NK-92 treated with Interleukin-12 subunit alpha and Interleukin-12 subunit beta, amount 100 ng/mL, for 24 hours (cell line): ENCODE data around the gene SRRM4.

Source experiments
- DNase-seq: peaks from one replicate; lab custom pipeline; 2025; lab: John Stamatoyannopoulos, UW

SRRM4 gene

GRCh38 chr12:119171291-119171690 lies 189.9 kb downstream of the SRRM4 start:
- DNase-seq = no peak

DNA sequence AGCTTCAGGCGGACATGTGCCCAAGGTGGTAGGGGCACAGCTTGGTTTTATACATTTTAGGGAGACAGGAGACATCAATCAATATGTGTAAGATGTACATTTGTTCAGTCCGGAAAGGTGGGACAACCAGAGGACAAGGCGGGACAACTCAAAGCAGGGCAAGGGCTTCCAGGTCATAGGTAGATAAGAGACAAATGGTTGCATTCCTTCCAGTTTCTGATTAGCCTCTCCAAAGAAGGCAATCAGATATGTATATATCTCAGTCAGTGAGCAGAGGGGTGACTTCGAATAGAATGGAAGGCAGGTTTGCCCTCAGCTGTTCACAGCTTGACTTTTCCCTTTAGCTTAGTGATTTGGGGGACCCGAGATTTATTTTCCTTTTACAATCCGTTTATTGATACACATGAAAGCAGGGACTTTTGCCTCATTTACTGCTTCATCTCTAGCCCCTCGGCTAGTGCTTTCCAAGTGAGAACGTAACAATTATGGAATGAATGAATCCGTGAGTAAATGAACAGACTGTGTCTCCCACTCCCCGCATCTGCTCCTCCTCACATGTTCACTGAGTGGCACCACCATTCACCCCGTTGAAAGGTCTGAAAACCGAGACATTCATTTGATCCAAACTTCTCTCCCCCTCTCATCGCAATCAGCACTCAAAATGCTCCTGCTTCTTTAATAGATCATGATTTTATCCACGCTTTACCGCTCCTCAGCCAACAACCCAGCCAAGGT lies 190.5 kb downstream of the SRRM4 start:
- DNase-seq = no peak

DNA sequence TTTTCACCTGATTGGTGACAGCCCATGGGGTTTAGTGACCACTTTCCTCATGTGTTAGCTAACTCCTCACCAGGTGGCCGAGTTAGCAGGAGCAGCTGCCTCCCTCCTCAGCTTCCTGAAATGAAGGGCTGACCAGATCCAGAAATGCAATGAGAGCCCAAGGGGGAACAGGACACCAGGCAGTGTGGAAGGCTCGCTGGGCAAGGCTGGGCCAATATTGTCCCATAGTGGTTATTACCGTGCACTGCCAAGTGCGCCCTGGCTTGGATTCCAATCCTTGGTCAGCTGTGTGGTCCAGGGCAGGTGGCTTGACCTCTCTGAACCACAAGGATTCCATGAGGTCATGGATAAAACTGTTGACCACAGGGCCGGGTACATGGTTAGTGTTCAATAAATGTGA lies 193.7 kb downstream of the SRRM4 start:
- no peak for DNase-seq

DNA sequence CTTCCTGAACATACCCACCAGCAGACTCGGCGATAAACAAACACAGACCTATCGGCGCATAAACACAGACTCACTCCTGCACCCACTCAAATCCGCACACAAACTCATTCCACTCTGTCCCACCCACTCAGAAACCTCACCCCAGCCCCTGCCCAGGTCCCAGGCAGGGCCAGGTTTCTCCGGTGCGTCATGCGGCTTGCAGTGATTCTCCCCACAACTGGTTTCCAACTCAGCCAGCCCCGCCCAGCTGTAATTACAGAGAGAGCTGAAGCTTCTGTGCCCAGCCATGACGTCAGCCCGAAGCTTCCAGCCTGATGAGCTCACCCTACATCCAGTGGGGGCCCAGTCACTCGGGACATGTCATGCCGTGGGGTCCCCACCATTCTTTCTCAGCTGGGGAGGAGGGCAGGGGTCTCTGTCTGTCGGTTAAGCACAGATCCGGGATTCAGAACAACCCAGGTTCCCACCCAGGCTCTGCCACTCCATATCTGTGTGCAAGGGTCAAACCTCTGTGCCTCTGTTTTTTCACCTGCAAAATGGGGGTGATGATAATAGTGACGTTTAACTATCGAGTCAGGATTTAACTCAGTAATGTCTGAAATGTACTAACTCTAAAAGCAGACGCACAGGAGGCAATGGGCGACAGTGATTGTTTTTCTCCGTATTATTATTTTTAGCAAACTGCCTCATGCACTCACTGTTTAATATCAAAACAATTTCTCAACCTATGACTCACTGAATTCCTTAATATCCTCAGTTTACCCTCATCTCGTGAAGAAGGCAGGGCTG lies 195.1 kb downstream of the SRRM4 start:
- no peak for DNase-seq

GRCh38 chr12:119177056-119177325 lies 195.7 kb downstream of the SRRM4 start:
- DNase-seq = no peak

DNA sequence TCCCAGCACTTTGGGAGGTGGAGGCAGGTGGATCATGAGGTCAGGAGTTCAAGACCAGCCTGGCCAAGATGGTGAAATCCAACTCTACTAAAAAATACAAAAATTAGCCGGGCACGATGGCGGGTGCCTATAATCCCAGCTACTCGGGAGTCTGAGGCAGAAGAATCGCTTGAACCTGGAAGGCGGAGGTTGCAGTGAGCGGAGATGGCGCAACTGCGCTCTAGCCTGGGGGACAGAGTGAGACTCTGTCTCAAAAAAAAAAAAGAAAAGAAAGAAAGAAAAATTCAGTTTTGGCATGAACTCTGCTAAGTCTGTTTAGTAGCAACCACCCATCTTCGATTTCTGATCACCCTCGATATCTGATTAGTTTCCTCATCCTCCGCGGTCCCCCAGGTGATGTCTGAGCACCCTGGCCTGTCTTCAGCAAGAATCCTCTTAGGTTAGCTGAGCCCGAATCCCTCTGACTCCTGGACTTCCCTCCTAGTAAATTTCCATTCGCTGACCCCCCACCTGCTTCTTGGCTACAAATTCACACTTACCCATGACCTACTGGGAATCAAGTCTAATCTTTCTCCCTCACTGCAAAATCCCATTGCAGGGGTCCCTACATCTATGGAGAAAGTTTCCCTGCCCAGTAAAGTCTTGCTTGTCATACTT lies 196.5 kb downstream of the SRRM4 start:
- DNase-seq = no peak

DNA sequence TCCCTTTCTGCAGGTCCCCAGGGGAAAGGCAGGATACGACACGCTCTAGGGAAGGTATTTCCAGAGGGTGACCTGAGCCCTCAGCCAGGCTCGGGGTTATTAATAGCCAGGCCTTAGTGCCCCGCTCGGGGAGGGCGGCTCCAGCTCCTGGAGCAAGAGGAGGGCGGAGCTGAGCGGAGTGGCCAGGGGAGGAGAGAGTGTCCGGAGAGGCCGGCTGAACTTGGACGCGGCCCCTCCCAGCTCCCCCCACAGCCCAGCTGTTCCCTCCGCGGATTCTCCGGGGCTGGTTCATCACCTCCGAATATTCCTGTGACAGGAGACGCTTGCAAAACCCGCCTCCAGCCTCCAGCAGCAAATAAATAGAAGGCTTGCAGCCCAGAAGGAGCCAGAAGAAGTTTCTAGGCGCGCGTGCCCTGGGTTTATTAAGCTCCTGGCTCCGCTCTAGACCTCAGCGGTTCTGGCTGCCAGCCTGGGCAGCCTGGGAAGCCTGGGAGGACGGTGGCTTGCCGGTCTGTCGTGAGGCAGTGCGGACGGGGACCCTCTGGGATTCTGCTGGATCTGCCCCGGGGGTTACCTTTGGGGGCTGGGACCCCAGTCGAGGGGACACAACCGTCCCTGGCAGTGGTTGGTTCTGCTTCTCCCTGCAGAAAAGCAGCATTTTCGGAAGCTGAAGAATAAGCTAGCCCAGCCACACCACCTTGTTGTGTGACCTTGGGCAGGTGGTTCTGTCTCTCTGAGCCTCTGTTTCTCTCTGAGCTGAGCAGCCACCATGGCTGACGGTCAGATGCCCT lies 197.4 kb downstream of the SRRM4 start, which contains the start of gene HSPB8:
HSPB8 (plus strand) TSS at position 388 of the 791 bp plus-strand sequence; CDS start at position 770, 382 bp downstream.
- DNase-seq = no peak

- DNase-seq = no peak
Measured at GRCh38 chr12:119179335-119180021, 198.1 kb downstream of the SRRM4 start.

DNA sequence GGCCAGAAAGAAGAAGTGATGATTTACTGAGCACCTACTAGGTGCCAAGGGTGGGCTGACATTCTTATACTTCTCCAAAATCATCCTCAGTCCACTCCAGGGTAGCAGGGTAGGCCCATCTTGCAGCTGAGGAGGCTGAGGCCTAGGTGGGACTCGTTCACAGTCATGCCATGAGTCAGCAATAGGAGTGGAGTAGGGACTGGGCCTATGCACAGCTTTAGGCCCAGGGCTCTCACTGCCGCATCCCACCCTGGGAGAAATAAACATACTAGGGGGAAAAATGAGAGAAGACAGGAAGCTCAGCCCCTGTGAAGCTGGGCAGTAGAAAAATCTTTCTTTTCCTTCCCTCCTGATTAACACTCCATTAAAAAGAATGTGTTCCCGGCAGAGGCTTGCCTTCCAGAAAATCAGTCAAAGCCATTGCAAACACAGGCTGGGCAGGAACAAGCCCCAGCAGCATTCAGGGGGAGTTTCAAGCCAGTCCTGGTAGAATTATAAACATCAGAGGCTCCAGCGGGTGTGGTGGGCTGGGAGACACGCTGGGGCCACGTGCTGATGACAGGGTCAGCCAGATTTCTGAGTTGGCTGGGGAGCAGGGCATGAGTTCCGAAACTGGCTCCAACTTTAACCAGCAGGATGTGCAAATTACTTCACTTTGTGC lies 199.2 kb downstream of the SRRM4 start:
- DNase-seq = no peak

- no peak for DNase-seq
Measured at GRCh38 chr12:119181202-119181601, 199.9 kb downstream of the SRRM4 start.

- DNase-seq = no peak
Measured at GRCh38 chr12:119181944-119182343, 200.6 kb downstream of the SRRM4 start.

- no peak for DNase-seq
Measured at GRCh38 chr12:119182701-119183493, 201.6 kb downstream of the SRRM4 start.

DNA sequence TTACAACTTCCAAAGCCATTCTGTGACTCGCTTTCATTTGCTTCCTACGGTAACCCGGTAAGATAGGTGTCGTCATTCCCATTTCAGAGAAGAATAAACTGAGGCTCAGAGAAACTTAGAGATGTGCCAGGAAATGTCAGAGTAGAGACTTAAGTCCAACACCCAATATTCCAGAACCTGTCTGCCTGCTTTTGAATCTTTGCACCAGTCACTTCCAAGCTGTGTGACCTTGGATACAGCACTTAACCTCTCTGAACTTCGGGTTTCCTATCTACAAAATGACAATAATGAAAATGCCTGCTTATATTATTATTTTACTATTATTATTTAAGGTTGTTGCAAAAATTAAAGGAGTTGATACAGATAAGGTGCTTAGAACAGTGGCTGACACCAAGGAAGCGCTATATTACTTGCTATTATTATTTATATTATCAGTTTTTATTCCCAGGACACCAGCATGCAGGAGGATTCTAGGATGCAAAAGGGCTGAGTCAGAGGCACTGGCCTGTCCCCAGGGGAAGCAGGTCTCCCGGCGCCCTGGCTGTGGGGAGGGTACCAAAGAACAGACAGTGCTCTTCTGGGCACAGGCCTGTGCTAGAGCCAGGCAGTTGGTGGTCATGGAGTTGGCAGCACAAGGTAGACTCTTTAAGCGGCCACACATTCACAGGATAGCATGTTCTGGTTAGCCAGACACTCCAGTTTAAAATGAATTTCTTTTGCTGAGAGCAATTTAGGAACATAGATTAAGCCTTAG lies 202.8 kb downstream of the SRRM4 start:
- no peak for DNase-seq

GRCh38 chr12:119195256-119195655 lies 213.9 kb downstream of the SRRM4 start:
- no peak for DNase-seq

- no peak for DNase-seq
Measured at GRCh38 chr12:119198440-119198839, 217.1 kb downstream of the SRRM4 start.

DNA sequence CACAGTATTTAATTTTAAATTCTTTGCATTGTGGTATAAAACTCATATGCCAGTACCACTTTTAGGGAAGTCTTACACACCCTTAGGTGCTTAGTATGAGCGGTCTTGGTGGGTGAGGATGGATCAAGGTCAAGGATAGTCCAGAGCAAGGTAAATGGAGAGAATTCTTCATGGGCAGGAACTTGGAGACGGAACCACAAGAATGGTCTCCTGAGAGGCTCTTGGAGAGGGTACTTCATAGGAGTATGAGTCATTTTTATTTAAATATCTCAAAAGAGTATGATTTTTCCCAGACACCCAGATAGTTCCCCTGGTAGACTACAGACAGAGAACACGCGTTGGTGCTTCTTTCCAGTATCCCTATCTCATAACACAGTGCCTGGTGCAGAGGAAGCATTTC lies 219.3 kb downstream of the SRRM4 start:
- no peak for DNase-seq

DNA sequence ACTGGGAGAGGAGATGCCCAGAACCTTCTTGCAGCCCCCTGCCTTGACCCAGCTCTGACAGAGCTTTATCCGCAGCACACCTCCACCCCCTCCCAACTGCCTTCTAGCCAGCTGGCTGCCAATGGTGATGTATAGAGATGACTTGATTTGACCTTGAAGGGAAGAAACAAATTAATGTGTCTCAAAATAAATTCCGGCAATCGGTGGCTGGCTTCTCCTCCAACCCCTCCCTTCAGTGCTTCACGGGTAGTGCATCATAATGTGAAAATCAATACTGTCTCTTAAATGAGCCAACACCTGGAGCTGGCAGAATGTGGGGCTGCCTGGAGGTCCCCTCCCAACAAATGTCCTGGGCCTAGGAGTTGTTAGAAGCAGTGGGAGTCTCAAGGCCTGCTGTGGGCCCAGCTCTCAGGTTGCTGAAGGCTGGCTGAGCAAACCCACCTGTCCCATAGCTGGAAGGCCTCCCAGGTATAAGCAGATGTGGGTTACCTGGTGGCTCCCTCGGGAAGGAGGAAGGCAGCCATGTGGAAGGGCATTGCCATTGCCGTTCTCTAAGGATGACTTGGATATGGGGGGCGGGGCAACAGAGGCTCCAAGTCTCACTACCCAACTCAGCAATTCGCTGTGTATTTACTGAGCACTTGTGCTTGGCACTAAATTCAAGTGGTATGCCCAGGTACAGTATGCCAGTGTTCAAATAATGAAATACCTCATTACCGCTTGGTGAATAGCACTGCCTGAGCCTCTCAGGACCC lies 220.6 kb downstream of the SRRM4 start:
- DNase-seq = no peak

GRCh38 chr12:119202544-119202943 lies 221.2 kb downstream of the SRRM4 start:
- no peak for DNase-seq

GRCh38 chr12:119204131-119204530 lies 222.8 kb downstream of the SRRM4 start:
- no peak for DNase-seq
